LNCaP clone FGC (cell line): ENCODE measurements around the gene PACSIN2.
"Not testable (repeated sequence)": the region's sequence is repeated elsewhere in the genome, so short reads cannot be mapped to it uniquely, and the experiment has no call there.

ENCODE experiments used
- DNase-seq: peaks from one replicate; pipeline ENCODE4 v3.0.0-alpha.2; 2011; ENCODE audit warnings: low read depth
- H3K4me3 ChIP-seq: 2 replicates; pipeline ENCODE4 v1.5.1; 2011; ENCODE audit warnings: mild to moderate bottlenecking, low read depth, low read length, control low read depth
- TF ChIP-seq, protein P1 (sequence below): IDR thresholded peaks from 2 replicates; pipeline ENCODE4 v1.5.1; 2012; ENCODE audit warnings: mild to moderate bottlenecking; ENCODE audit not compliant: control insufficient read depth, insufficient read depth; ENCODE audit errors: extremely low read depth

PACSIN2 gene

DNA sequence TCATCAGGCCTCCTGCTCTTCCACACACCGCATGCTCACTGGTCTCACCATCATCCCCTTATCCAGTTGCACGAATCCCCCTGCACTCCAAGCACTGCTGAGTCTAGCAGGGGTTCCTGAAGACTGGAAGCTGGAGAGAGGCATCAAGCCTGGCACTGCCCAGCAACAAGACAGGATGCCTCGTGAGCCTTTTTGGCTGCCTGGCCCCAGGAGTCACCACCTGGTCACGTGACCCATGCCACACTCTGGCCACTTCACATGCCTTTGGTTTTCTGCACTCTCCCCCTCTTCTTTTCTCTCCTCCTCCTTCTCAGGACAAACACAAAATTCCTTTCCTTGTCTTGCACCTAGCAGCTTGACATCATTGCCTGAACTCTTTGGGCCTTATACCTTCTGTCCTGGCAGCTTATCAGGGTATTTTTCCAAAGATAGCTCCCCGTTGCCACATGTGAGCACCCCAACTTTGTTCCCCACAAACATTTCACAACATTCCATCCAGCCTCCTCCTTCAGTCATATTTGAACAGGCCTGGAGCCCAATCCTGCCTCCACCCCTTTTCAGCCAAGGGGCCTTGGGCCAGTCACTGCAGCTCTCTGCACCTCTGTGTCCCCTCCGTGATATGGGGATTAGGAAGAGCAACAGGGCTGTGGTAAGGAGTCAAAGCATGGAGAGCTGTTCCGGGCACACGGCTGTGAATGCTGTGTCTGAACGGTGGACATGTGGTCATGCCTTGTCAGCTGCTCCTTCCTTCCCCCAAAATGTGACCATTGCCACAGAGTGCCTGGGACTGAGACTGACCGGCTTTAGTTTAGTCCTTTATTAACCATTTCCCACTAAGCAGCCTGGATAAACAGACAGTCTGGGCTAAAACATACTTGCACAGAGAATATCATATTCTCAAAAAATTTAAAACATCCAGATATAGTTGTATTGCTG, 2.8 kb upstream of the PACSIN2 start:
- DNase-seq = no peak
- no peak overlapping the region for H3K4me3 ChIP-seq

DNA sequence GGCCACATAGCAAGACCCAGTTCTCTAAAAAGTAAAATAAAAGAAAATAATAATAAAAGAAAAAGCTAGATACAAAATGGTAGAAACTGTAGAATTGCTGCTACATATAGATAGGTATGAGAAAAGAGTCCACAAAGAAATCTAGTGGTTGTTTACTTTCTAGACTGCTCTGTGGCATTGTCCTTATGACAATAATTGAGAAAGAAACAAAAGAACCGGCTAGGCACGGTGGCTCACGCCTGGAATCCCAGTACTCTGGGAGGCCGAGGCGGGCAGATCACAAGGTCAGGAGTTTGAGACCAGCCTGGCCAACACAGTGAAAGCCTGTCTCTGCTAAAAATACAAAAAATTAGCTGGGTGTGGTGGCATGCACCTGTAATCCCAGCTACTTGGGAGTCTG, 1.2 kb upstream of the PACSIN2 start:
- not testable (repeated sequence) for DNase-seq, H3K4me3 ChIP-seq

More for the DNA sequence above, 2.8 kb upstream of the PACSIN2 start:
- TF ChIP-seq, protein P1, sequence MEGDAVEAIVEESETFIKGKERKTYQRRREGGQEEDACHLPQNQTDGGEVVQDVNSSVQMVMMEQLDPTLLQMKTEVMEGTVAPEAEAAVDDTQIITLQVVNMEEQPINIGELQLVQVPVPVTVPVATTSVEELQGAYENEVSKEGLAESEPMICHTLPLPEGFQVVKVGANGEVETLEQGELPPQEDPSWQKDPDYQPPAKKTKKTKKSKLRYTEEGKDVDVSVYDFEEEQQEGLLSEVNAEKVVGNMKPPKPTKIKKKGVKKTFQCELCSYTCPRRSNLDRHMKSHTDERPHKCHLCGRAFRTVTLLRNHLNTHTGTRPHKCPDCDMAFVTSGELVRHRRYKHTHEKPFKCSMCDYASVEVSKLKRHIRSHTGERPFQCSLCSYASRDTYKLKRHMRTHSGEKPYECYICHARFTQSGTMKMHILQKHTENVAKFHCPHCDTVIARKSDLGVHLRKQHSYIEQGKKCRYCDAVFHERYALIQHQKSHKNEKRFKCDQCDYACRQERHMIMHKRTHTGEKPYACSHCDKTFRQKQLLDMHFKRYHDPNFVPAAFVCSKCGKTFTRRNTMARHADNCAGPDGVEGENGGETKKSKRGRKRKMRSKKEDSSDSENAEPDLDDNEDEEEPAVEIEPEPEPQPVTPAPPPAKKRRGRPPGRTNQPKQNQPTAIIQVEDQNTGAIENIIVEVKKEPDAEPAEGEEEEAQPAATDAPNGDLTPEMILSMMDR = no peak

DNA sequence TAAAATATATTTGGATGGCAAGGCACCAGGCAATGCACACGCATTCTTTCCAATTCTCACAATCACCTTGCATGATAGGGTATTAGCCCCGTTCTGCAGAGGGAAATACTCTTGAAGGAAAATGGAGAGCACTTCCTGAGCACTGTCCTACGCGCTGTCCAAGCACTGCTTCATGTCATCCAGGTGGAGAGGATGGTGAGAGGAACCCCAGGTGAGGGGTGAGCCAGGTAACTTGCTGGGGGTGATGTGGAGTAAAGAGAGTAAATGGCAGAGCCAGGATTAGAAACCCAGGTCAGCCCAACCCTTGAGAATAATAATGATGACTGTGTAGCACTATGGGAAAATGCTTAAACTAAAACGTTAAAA, 711 bp upstream of the PACSIN2 start:
- DNase-seq = no peak
- peak overlapping the region; percentile 83 for H3K4me3 ChIP-seq
- TF ChIP-seq, protein P1 = no peak

DNA sequence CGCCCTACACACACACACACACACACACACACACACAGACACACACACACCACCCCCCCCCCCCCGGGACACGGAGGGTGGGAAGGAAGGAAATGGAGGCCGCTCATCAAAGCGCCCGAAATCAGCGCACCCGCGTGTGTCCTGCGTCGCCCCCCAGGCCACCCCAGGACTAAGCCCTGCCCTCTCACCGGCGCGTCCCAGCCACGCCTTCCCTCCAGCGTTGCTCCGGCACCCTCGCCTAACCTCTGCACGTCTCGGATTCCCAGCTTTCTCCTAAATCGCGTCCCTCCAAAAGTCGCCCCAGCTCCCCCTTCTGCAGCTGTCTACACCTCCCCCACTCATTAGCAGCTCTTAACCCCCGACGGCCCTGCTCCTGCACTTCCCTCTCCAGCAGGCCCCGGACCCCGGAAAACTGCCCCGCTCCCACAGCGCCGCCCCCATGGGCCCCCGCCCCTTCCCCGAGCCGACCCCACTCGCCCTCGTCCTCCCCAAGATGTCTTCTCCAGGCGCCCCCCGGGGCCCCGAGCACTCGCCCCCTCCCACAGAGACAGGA, 557 bp downstream of the PACSIN2 start:
- TF ChIP-seq, protein P1 = no peak
- DNase-seq = no peak
- peak overlapping the region; percentile 83 for H3K4me3 ChIP-seq

DNA sequence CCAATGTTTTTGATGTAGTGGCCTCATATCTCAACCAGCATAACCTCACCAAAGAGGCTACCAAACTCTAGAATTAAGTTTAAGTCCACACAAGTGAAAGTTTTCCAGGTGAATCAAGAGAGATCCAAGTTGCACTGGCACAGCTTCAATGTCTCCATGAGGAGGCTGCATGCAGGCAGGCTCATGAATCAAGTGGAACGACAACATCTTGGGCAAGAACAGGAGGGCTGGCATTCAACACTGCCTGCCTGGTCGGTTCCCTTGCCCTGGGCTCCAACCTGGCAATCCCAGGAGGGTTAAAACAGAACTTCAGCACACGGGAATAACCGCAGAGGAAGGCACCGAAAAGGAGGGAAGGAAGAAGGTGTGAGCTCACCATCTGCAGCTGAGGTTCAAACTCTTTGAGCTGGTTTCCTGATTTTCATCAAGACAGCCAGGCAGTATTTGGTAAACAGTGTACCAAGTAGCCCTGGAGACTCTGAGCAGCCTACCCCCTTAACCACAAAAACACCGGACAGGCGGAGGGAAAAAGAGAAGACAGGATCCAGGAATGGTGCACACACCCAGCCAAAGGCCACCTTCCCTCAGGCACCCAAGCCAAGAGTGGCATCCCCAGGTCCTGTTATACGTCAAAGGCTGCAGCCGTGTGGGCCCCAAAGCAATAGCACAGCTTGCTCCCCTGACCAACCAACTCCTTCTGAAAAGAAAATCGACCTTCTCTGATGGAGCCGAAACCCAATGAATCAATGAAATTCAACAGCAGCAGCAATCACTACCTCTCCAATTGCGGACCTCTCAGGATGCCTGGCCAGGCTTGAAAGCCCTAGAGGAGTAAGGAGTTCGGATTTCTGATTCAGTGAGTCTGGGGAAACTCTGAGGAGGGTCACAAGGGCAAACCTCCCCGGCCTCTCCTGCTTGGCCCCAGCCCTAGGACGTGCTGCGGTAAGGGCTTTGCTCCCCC, 1.3 kb downstream of the PACSIN2 start:
- H3K4me3 ChIP-seq = peak overlapping the region; percentile 83
- DNase-seq = no peak
- TF ChIP-seq, protein P1 = no peak

DNA sequence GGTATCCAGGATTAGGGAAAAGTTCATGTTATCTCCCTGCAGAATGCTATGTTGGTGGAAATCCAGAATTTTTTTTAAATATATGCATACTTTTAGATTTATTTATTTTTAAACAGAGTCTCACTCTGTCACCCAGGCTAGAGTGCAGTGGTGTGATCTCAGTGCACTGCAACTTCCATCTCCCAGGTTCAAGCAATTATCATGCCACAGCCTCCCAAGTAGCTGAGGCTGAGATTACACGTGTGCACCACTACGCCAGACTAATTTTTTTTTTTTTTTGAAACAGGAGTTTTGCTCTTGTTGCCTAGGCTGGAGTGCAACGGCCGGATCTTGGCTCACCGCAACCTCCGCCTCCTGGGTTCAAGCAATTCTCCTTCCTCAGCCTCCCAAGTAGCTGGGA, 2.6 kb downstream of the PACSIN2 start:
- TF ChIP-seq, protein P1 = no peak
- no peak overlapping the region for H3K4me3 ChIP-seq
- DNase-seq = no peak

DNA sequence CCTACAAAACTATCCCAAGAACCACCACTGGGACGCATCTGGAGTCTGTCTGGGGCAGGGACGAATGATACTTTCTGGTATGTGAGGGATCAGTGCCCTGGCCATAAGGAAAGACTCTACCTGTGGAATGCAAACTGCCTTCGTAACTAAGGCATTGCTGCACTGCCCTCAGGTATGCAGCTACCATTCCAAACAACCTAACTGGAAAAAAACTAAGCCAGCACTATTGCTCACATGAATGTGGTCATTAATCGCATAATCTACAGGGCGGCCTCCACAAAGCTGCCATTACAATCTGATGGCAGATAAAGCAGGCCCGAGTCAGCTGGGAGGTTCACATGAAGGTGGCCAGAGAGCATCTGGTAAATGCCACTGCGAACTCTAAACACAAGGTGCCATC, 3.9 kb downstream of the PACSIN2 start:
- TF ChIP-seq, protein P1 = no peak
- no peak overlapping the region for H3K4me3 ChIP-seq
- no peak for DNase-seq
